GM21825 (cell line): ENCODE measurements around the gene SH3PXD2A.
"Not testable (repeated sequence)": the region's sequence is repeated elsewhere in the genome, so short reads cannot be mapped to it uniquely, and the experiment has no call there.

Experiments used
- ATAC-seq: cut with Tn5 transposase; IDR thresholded peaks from one replicate; pipeline ENCODE4 v1.9.1; 2021; ENCODE audit warnings: mild to moderate bottlenecking, moderate library complexity; ENCODE audit not compliant: unreplicated experiment

SH3PXD2A gene

DNA sequence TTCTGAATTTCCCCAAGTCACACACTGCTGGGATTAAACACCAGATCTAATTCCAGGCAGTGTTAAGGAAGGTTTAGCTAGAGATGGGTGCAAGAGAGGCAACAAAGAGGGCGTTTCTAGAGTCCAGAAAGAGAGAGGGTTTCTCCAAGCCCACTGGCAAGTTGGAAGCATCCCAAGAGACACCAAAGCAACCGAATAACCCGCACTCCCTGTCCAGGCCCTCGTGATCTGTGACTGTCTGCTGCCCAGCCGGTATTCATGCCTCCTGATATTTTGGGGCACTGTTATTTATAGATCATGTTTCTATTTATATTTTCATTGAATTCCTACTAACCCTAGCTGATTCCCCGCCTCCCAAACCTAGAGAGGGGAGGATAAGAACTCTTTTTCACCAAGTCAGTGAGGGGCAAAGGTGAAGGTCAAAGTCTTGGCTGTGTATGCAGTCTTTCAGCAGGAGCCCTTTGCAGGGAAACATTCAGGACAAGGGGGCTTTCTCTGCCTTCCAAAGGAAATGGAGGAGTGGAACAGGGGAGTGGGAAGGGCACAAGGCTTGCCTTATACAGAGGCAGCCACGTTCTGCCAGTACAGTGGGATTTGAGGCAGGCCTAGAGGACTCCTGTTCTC, 103.6 kb downstream of the SH3PXD2A start:
- no peak for ATAC-seq

DNA sequence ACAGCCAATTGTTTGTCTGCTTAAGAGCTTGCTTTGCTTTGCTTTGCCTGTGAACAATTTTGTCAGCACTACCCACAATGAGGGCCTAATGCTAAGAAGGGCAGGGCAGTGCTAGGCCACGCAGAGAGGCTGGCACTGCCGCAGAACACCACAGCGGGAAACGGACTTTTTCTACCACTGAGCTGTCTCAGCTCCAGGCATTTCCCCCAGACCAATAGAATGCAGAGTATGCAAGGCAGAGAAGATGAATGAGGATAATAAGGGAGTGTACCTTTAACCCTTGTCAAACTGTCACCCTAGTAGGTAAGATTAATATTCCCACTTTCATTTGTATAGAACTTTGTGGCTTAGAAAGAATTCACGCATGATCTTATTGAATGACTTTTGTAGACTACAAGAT, 104.5 kb downstream of the SH3PXD2A start:
- no peak for ATAC-seq

DNA sequence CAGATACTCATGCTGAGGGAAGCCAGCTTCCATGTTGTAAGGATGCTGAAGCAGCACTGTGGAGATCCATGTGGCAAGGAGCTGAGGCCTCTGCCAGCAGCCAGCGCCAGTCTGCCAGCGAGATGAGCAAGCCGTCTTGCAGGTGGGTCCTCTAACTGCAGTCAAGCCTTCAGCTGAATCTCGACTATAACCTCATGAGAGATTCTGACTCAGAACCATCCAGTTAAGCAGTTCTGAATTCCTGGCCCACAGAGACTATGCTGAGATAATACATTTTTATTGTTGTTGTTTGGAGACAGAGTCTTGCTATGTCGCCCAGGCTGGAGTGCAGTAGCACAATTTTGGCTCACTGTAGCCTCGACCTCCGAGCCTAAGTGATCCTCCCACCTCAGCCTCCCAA, 105.6 kb downstream of the SH3PXD2A start:
- no peak for ATAC-seq

DNA sequence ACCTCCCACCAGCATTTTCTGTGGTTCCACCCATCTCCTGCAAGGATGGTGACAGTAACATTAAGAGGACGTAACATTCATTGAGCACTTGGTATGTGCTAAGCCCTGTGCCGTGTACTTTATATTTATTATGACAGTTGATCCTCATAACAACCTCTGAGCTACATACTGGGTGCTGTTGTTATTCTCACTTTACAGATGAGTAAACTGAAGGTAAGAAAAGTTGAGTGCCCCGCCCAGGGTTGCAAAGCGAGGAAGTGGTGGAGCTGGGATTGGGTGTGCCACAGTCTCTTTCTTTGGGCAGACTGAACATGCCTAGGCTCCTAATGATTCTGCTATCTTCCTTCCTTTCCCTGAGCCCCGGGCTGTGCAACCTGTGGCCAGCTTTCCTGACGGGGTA, 107.4 kb downstream of the SH3PXD2A start:
- no peak for ATAC-seq

DNA sequence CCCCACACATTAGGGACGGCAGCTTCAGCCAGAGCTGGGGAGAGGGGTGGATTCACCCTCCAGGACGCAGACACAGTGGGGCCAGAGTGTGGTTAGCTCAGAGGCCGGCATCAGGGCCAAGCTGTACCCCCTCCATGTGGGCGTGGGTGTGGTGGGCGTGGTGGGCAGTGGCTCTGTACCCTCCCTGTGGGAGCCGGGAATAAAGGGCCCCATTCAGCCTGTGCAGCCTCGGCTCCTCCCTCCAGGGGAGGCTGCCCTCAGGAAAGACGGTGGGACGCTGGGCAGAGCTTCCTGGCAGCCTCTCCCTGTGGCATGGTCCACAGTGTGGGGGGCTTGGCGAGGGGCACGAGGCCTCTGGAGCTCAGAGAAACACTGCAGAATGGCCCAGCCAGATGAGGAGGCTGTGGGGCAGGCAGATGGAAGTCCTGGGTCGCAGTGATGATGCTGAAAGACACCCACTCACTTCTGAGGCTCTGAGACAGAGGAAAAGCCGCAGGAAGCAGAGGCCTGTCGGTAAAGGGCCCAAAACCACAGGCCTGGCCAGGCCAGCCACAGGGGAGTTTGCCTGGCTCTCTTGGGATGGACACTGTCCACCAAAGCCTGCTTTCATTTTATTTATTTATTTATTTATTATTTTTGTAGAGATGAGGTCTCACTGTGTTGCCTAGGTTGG, 108.0 kb downstream of the SH3PXD2A start:
- ATAC-seq, result no peak

DNA sequence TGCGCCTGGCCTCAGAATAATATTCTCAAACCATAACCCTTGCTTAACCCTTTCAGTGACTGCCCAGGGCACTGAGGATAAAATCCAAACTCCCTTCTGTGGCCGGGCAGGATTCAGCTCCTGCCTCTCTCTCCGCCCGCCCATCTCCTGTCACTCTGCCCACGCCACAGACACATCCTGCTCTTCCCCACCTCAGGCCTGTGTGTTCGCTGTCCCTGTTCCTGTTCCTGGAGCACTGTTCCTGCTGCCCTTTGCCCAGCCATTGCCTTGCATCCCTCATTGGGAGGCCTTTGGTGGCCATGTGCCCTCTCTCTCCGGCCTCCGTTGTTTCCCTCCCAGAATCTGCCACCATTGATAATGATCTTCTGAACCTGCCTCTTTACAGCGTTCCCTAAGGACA, 108.8 kb downstream of the SH3PXD2A start:
- no peak for ATAC-seq

DNA sequence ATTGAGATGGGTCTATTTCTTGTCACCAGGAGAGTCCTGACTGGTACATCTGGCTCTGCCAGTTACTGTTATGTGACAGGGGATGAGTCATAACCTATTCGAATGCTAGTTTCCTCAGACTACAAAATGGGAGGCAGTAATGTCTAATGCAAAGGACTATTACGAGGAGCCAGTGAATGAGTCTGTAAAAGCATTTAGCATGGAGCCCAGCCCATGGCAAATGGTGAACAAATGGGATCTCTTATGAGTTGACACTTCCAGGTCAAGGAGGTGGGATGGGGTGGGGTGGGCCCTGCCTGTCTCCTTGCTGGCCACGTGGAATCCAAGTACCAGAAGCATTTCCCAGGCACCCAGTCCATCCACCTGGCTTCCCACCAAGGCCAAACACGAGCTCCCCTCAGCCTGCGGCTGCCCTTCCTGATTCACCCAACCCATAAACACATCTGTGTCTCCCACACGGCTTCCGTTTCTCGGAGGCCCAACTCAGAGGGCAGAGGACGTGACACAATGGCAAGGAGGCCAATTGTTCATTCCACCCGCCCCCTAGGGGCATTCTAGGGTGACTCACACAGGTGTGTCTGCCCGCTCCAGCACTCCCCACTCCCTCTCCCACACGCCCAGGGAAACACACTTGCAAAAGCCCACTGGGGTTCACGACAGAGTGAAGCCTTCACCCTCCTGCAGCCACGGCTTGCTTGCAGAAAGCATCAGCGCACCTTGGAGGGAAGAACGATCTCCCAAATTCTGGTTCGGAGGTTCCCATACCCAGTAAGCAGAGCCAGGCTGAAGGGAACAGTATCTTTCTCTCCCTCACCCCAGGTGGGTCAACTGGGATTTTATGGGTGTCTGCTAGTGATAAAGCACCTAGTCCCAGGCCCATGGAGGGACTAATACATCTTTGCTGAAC, 109.8 kb downstream of the SH3PXD2A start:
- no peak for ATAC-seq

DNA sequence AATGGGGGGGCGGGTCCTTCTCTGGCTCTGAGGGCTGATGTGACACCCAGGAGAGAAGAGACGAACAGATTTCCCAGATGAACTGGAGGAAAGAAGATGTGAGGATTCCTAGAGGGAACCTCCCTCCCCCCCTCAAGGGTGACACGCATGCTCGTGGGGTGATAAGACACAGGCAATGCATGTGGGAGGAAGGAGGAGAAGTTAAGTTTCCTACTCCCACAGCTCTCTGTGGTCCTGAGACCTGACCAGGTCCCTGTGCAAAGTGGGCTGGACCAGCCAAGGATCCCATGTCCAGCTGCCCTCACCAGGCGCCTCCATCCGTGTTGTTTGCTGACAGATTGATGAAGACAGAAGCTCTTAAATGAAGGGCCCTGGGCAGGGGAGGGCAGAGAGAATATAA, 112.6 kb downstream of the SH3PXD2A start:
- ATAC-seq, result no peak

DNA sequence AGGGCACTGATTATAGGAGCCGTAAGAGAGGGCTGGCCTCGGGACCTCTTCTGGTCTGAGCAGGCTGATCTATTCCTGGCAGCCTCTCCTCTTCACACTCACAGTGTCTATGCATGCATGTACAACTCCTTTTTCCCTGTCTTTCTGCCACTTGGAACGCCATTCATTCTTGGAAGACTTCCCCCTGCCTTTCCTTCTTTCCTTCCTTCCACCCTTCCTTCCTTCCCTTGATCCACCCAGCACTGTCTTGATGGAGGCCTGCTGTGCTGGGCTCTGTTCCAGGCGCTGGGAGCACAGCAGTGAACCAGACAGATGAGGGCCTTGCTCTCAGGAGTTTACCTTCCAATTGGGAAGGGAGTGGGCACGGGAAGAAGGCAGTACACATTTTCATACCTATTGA, 114.8 kb downstream of the SH3PXD2A start:
- no peak for ATAC-seq

DNA sequence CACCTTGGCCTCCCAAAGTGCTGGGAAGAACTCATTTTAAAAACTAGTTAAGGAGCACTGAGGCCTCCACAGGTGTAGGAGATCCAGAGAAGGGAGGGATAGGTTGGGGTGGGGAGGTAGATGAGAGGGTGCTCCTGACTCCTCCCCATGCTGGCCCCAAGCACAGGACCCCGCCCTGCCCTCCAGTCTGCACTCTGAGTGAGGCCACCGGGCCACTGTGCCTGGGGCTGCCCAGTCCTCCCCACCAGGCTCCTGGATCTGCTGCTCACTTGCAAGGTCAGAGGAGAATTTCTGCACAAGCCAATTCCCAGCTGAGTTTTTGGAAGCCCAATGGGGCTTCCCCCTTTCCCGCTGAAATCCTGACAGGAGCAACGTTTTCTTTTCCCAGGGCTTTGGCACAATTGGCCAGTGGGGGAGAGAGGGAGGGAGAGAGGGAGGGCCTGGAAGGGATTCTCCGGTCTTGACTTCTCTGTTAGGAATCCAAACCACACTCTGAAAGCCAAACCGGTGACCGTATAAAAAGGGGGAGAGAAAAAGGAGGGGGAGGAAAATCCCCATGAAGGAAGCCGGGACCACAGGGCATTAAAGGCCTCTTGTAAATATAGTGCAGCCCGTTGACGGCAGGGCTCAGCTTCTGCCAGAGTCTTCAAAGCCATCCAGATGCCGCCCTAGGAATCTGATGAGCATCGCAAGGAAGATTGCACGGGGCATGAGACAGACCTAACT, 116.2 kb downstream of the SH3PXD2A start:
- no peak for ATAC-seq

DNA sequence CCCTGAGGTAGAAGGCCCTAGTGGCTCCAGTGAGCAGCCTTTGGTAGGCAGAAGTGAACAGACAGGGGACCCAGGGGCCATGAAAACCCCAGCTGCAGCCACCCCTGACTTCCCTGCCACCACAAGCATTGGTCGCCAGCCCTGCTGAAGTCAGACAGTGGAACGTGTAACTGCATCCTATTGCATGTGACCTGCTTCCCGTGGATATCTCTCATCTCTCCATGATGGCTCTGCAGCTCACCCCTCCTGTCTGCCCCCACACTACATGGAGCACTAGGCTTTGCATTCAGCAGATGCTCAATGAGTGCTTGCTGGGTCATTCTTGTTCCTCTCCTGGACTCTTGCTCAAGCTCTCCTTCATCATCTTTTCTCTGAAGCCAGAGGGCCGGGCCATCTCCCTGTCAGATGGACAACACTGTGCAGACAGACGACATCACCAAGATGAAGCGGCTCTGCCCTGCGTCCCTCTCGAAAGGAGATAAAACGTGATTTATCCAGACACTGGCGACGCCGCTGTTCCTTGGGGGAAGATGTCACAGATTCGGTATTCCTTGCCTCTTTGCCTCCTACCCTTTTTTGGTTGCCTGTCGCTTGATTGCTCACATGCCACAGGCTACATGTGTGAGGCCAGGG, 117.5 kb downstream of the SH3PXD2A start:
- ATAC-seq, result no peak

DNA sequence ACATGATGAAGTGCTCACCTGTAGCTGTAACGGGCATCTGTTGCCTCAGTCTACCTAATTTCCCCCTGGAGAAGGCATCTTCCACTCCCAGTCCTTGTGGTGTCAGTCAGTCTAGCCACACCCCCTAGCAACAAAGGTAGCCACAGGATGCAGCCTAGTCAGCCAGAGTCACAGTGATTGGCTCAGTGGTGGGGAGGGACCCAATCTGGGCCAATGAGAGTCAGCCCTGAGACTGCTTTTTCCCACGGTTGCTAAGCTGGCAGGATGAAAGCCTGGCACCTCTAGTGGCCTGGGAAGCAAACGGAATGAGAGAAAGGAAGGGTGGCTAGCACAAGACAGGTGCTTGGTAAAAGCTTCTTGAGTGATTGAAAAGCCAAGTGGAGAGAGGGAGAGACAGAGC, 118.6 kb downstream of the SH3PXD2A start:
- ATAC-seq, result no peak

DNA sequence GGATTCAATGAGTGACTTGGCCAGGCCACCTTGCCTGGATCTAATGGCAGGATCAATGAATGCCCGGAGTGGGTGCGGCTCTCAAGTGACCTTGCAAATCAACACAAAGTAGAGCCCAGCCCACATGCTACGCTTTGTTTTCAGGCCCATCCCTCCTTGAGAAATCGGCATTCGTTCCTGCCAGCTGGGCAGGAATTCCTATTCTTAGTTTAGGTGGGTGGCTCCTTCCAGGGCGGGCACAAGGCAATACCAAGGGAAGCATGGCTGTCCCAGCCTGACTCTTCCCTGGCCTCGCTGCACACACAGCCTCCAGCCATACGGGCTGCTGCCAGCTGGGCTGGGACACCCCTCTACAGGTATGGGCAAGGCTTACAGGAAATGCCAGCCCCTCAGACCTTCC, 119.3 kb downstream of the SH3PXD2A start:
- ATAC-seq, result no peak

DNA sequence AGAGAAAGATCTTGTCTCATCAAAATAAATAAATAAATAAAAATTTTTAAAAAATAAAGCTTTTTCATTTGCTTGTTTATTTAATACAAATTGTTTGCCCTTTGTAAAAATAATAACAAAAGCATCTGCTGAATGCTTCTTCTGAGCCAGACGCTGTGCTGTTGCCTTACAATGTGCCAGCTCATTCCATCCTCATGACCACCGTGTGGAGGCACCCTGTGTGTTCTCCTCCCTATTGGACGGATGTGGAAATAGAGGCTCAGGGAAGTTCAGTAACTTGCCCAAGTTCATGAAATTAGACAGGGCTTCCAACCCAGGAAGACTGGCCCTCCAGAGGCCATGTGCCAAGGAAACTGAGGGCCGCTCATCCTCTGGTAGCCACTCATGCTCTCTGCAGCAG, 120.6 kb downstream of the SH3PXD2A start:
- no peak for ATAC-seq

DNA sequence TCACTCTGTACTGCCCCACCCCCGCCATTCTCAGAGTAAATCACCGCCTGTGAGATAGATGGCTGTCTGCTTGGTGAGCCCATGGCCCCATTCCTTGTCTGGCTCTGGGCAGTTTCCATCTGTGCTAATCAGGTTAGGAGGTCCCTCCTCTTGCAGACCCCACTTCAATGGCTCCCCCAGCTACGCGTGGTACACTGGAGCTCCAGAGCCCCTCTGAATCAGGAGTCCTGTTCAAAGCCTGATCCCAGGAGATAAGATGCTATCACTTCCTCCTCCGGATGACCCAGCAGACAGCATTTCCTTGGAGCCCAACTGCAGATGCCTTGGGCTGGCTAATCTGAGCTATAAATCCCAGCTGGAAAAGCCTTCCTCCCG, 122.3 kb downstream of the SH3PXD2A start:
- no peak for ATAC-seq

DNA sequence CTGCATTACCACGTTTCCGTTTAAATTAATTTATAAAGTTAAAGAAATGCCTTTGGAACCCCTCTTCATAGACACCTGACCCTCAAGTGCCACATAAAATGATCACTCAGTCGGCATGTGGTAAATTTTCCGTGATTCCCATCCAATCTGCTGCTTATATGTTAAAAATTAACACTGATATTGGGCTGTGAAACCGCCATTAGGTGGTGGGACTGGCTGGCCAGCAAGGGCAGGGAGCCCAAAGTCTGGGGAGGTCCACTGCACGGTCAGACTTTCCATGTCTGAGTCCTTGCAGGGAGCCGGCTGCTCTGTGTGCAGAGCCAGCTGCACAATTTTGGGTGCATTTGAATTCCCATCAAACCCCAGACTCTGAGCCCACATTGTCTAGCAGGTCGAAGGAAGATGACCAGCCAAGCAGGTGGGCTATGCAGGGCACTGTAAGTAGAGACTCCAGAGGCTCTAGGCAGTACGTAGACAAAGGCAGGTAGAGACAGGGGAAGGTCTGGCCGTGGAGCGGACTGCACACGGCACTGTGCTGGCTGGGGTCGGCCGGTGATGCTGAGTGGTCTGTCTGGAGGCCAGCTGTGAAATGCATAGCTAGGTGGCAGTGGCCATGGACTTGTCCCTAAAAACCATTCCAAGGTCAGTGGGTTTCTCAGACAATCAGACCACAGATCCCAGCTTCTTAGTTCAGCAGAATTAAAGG, 122.9 kb downstream of the SH3PXD2A start:
- no peak for ATAC-seq

DNA sequence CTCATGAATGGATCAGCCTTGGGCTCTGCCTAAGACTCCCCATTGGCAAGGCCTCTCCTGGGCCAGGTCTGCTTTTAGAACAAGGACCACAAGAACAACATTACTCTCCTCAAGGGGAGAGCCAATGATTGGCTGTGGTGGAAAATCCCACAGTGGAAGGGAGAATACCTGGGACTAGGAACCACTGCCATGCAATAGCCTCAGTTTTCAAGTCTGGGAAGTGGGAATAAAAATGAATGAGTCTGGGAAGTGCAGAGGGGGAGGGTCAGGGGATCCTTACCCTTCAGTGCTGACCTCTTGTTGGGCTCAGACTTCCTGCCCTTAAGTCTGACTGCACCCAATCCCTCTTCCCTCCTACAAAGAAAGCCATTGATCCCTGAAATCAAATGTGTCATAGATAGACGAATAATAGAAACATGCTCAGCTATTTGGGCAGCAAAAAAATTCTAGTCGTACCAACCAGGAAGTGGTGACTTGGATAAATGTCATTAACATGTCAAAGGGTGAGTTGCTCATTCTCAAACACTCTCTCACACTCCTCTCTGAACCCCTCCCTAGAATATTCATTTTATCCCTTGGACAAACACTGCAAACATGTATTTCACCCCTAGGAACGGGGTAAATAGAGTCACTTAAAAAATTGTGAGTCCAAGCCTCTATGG, 123.6 kb downstream of the SH3PXD2A start:
- ATAC-seq, result no peak

DNA sequence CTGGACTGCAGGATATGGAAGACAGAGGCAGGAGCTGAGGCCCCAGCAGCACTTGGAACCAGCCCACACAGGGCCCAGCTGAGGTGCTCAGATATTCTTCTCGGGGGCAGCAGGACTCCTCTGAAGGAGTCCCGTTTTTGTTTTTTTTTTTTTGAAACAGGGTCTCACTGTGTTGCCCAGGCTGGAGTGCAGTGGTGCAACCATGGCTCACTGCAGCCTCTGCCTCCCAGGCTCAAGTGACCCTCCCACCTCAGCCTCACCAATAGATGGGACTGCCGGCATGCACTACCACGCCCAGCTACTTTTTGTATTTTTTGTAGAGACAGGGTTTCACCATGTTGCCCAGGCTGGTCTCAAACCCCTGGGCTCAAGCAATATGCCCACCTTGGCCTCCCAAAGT, 124.3 kb downstream of the SH3PXD2A start:
- not testable (repeated sequence) for ATAC-seq

DNA sequence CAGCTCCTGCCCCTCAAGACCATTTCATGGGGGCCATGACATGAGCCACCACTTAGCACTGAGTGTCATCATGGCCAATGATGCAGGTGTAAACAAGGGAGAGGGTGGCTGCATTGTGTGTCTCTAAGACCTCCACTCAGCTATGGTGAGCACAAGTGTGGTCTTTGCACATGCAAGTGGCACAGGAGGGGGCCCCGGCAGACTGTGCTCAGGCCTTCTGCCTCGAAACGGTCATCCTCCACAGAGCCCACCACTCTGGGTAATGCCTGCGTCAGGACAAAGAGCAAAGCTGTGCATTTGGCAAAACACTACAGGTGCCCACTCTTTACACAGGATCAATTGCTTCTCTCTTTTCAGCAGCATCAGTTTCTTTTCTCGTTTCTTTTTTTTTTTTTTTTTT, 125.5 kb downstream of the SH3PXD2A start:
- ATAC-seq, result no peak
